Keratinocyte (primary cell): ENCODE measurements around the gene DTX3L. TPM values are rescaled to one million over a fixed set of nuclear protein-coding genes. Genes with fewer than 3 reads are reported as not detected.

Experiments used
- DNase-seq: peaks from one replicate; pipeline ENCODE4 v3.0.0-alpha.2; 2011; ENCODE audit warnings: low read depth, missing footprints, low spot score
- FAIRE-seq: peaks from 2 replicates; lab custom pipeline; 2011; peaks lifted over from hg19 to GRCh38; lab: Jason Lieb, UNC
- H2AFZ ChIP-seq: 2 replicates; pipeline ENCODE4 v1.6.0; 2012; ENCODE audit warnings: low read length, control low read depth, inconsistent platforms; ENCODE audit not compliant: control insufficient read depth
- H3K27ac ChIP-seq: 2 replicates; pipeline ENCODE4 v1.5.1; 2011; ENCODE audit warnings: low read length; ENCODE audit not compliant: control insufficient read depth, insufficient read depth
- H3K27me3 ChIP-seq: 3 replicates; pipeline ENCODE4 v1.6.0; 2011; ENCODE audit warnings: low read length; ENCODE audit not compliant: control insufficient read depth, insufficient read depth; ENCODE audit errors: extremely low read depth
- H3K36me3 ChIP-seq, 2 experiments: 2 replicates in 1 of 2; 3 replicates in 1 of 2; pipeline ENCODE4 v1.5.1; 2011; ENCODE audit warnings: low read length in 2 of 2, mild to moderate bottlenecking in 1 of 2; ENCODE audit not compliant: control insufficient read depth in 2 of 2, insufficient read depth in 2 of 2; ENCODE audit errors: extremely low read depth in 1 of 2
- H3K4me1 ChIP-seq: 3 replicates; pipeline ENCODE4 v1.5.1; 2011; ENCODE audit warnings: low read length; ENCODE audit not compliant: control insufficient read depth, insufficient read depth; ENCODE audit errors: extremely low read depth
- H3K4me2 ChIP-seq: 3 replicates; pipeline ENCODE4 v1.6.0; 2011; ENCODE audit warnings: low read depth, low read length; ENCODE audit not compliant: control insufficient read depth, insufficient read depth; ENCODE audit errors: extremely low read depth
- H3K4me3 ChIP-seq, 3 experiments: fragments of 200-600 bp in 1 of 3; sonication (generic) in 1 of 3; 2 replicates in 2 of 3; 3 replicates in 1 of 3; pipeline ENCODE4 v1.5.1; 2011 to 2016; ENCODE audit warnings: low read length in 3 of 3, mild to moderate bottlenecking in 3 of 3, control low read depth in 2 of 3, inconsistent platforms in 1 of 3, low read depth in 1 of 3, mixed read lengths in 1 of 3, mixed run types in 1 of 3, moderate library complexity in 1 of 3; ENCODE audit not compliant: control insufficient read depth in 2 of 3, insufficient read depth in 2 of 3; ENCODE audit errors: extremely low read depth in 1 of 3
- H3K79me2 ChIP-seq: 2 replicates; pipeline ENCODE4 v1.6.0; 2012; ENCODE audit warnings: low read length; ENCODE audit not compliant: control insufficient read depth, insufficient read depth
- H3K9ac ChIP-seq: 3 replicates; pipeline ENCODE4 v1.6.0; 2011; ENCODE audit warnings: low read length; ENCODE audit not compliant: control insufficient read depth, insufficient read depth; ENCODE audit errors: extremely low read depth
- H3K9me1 ChIP-seq: 3 replicates; pipeline ENCODE4 v1.6.0; 2011; ENCODE audit warnings: low read length; ENCODE audit not compliant: control insufficient read depth, insufficient read depth; ENCODE audit errors: extremely low read depth
- H3K9me3 ChIP-seq: 2 replicates; pipeline ENCODE4 v1.5.1; 2012; ENCODE audit warnings: low read depth, low read length; ENCODE audit not compliant: control insufficient read depth
- H4K20me1 ChIP-seq: 3 replicates; pipeline ENCODE4 v1.6.0; 2011; ENCODE audit warnings: low read length; ENCODE audit not compliant: control insufficient read depth, insufficient read depth; ENCODE audit errors: extremely low read depth
- CTCF ChIP-seq, 3 experiments: IDR thresholded peaks in 1 of 3; conservative IDR thresholded peaks in 1 of 3; optimal IDR thresholded peaks in 1 of 3; 2 replicates in 2 of 3; 3 replicates in 1 of 3; pipeline versions ENCODE3 to v1.5.1; 2011; ENCODE audit warnings: low read length in 3 of 3, mild to moderate bottlenecking in 3 of 3, moderate library complexity in 2 of 3, control low read depth in 1 of 3, inconsistent platforms in 1 of 3; ENCODE audit not compliant: insufficient read depth in 2 of 3; ENCODE audit errors: extremely low read depth in 1 of 3
- EZH2 ChIP-seq: IDR thresholded peaks from one replicate; pipeline ENCODE4 v1.6.1; 2012; ENCODE audit warnings: inconsistent platforms, mild to moderate bottlenecking, low read length, moderate library complexity
- dilution Hi-C: fragments of 300-500 bp; cut with MboI; formaldehyde crosslinking; loops from one replicate; pipeline ENCODE4 v1.7.0; 2020; ENCODE audit warnings: low sequenced_read_pairs; ENCODE audit not compliant: extremely low pct_ligation_motif_present
- polyA plus RNA-seq, 5 experiments: library from polyadenylated mRNA; depleted of rRNA in 3 of 5; stranded (reverse) in 3 of 5; stranded (forward) in 1 of 5; unstranded in 1 of 5; fragments of >200 nt; gene quantifications; 1 replicate in 1 of 5; 2 replicates in 3 of 5; 3 replicates in 1 of 5; pipeline versions ENCODE4 v1.2.1 to v1.2.3, GENCODE V29; 2011 to 2012; ENCODE audit warnings: missing spikeins in 2 of 5, low read depth in 1 of 5, low replicate concordance in 1 of 5

DTX3L gene
- polyA plus RNA-seq, 1 donor (not counting 4 experiments of a cell fraction or from before 2014, with no cell fraction given): 13.6 TPM

GRCh38 chr3:122515870-122516269, 48.3 kb upstream of the DTX3L start:
- no peak for DNase-seq
- Histone ChIP-seq H3K9me1 (no peaks in the 10 kb centered on the region), H3K9me3 (no peaks in the 10 kb centered on the region), H4K20me1 (peaks cover 8% of the 10 kb centered on the region), H3K4me2 (no peak overlapping the region), H3K9ac (no peak overlapping the region), H3K27me3 (no peaks in the 10 kb centered on the region), H3K4me3 (no peak overlapping the region), H3K36me3 (no peaks in the 10 kb centered on the region), H3K4me1 (peaks cover 12% of the 10 kb centered on the region), H2AFZ (no peak overlapping the region), H3K79me2 (peaks cover 31% of the 10 kb centered on the region), H3K27ac (no peak overlapping the region)
- TF ChIP-seq CTCF (optimal IDR thresholded peaks at IDR 0.05 in 1 of 3, IDR thresholded peaks at IDR 0.05 in 1 of 3, conservative IDR thresholded peaks at IDR 0.05 in 1 of 3; ENCODE audit: extremely low read depth in 1 of 3, insufficient read depth in 2 of 3, low read length in 3 of 3) (no peak), EZH2 (no peak)
- dilution Hi-C loops: no loop called here
- no peak for FAIRE-seq

- no peaks in the 10 kb centered on the region for H3K9me3 ChIP-seq
- H3K9me1 ChIP-seq: no peaks in the 10 kb centered on the region
- DNase-seq: no peak
- no peak overlapping the region for H3K4me2 ChIP-seq
- no peaks in the 10 kb centered on the region for H3K36me3 ChIP-seq
- H2AFZ ChIP-seq: no peak overlapping the region
- TF ChIP-seq CTCF (optimal IDR thresholded peaks at IDR 0.05 in 1 of 3, IDR thresholded peaks at IDR 0.05 in 1 of 3, conservative IDR thresholded peaks at IDR 0.05 in 1 of 3; ENCODE audit: extremely low read depth in 1 of 3, insufficient read depth in 2 of 3, low read length in 3 of 3) (no peak), EZH2 (no peak)
- no peak for FAIRE-seq
- peaks cover 5% of the 10 kb centered on the region for H4K20me1 ChIP-seq
- no peak overlapping the region for H3K27ac ChIP-seq
- no peaks in the 10 kb centered on the region for H3K27me3 ChIP-seq
- H3K79me2 ChIP-seq: peaks cover 21% of the 10 kb centered on the region
- dilution Hi-C loops: no loop called here
- no peak overlapping the region for H3K9ac ChIP-seq
- H3K4me1 ChIP-seq: peaks cover 12% of the 10 kb centered on the region
- H3K4me3 ChIP-seq: no peak overlapping the region
These were observed 47.2 kb upstream of the DTX3L start for GRCh38 chr3:122516846-122517360.
